Measurements from ENCODE around the gene GLOD4.
"Not testable (repeated sequence)": the region's sequence is repeated elsewhere in the genome, so short reads cannot be mapped to it uniquely, and the experiment has no call there.

Gene GLOD4

GRCh38 chr17:749359-749758, 32.7 kb downstream of the GLOD4 start:
- H3K27me3 Mint-ChIP-seq (ENCODE audit: low read depth); DNase-seq (ENCODE audit: low spot score); H3K9me3 Mint-ChIP-seq: not testable (repeated sequence)
- Mint-ChIP-seq H3K4me1 (ENCODE audit: low read depth) (peaks cover 22% of the 10 kb centered on the region), H3K27ac (peak overlapping the region; percentile 21), H3K4me3 (peak overlapping the region; percentile 56), H3K36me3 (ENCODE audit: low read depth) (peaks cover 44% of the 10 kb centered on the region)

- H3K27ac Mint-ChIP-seq; H3K9me3 Mint-ChIP-seq; H3K27me3 Mint-ChIP-seq (ENCODE audit: low read depth); DNase-seq (ENCODE audit: low spot score); H3K4me3 Mint-ChIP-seq: not testable (repeated sequence)
- H3K4me1 Mint-ChIP-seq (ENCODE audit: low read depth) = peaks cover 22% of the 10 kb centered on the region
- peaks cover 51% of the 10 kb centered on the region for H3K36me3 Mint-ChIP-seq (ENCODE audit: low read depth)
These were observed 33.5 kb downstream of the GLOD4 start for GRCh38 chr17:748604-749003.

- H3K4me1 Mint-ChIP-seq (ENCODE audit: low read depth) = peaks cover 20% of the 10 kb centered on the region
- no peak overlapping the region for H3K4me3 Mint-ChIP-seq
- no peak overlapping the region for H3K27ac Mint-ChIP-seq
- H3K27me3 Mint-ChIP-seq (ENCODE audit: low read depth) = no peaks in the 10 kb centered on the region
- peaks cover 60% of the 10 kb centered on the region for H3K36me3 Mint-ChIP-seq (ENCODE audit: low read depth)
- no peak for DNase-seq (ENCODE audit: low spot score)
- peaks cover 5% of the 10 kb centered on the region for H3K9me3 Mint-ChIP-seq
These were observed 35.1 kb downstream of the GLOD4 start for GRCh38 chr17:746783-747629.

- peaks cover 5% of the 10 kb centered on the region for H3K9me3 Mint-ChIP-seq
- H3K27ac Mint-ChIP-seq = no peak overlapping the region
- no peaks in the 10 kb centered on the region for H3K27me3 Mint-ChIP-seq (ENCODE audit: low read depth)
- peaks cover 17% of the 10 kb centered on the region for H3K4me1 Mint-ChIP-seq (ENCODE audit: low read depth)
- peaks cover 66% of the 10 kb centered on the region for H3K36me3 Mint-ChIP-seq (ENCODE audit: low read depth)
- H3K4me3 Mint-ChIP-seq = no peak overlapping the region
- no peak for DNase-seq (ENCODE audit: low spot score)
These were observed 35.9 kb downstream of the GLOD4 start for GRCh38 chr17:746181-746580.

- Mint-ChIP-seq H3K4me1 (ENCODE audit: low read depth) (peaks cover 14% of the 10 kb centered on the region), H3K27ac (no peak overlapping the region), H3K36me3 (ENCODE audit: low read depth) (peaks cover 69% of the 10 kb centered on the region), H3K27me3 (ENCODE audit: low read depth) (no peaks in the 10 kb centered on the region), H3K9me3 (peaks cover 5% of the 10 kb centered on the region), H3K4me3 (no peak overlapping the region)
- no peak for DNase-seq (ENCODE audit: low spot score)
These were observed 36.7 kb downstream of the GLOD4 start for GRCh38 chr17:745406-745805.

- Mint-ChIP-seq H3K36me3 (ENCODE audit: low read depth) (peaks cover 68% of the 10 kb centered on the region), H3K9me3 (peaks cover 5% of the 10 kb centered on the region), H3K4me3 (no peak overlapping the region), H3K4me1 (ENCODE audit: low read depth) (peaks cover 13% of the 10 kb centered on the region), H3K27ac (no peak overlapping the region), H3K27me3 (ENCODE audit: low read depth) (no peaks in the 10 kb centered on the region)
- no peak for DNase-seq (ENCODE audit: low spot score)
These were observed 37.1 kb downstream of the GLOD4 start for GRCh38 chr17:744937-745336.

- Mint-ChIP-seq H3K9me3 (no peaks in the 10 kb centered on the region), H3K4me1 (ENCODE audit: low read depth) (peaks cover 10% of the 10 kb centered on the region), H3K36me3 (ENCODE audit: low read depth) (peaks cover 61% of the 10 kb centered on the region), H3K4me3 (no peak overlapping the region), H3K27me3 (ENCODE audit: low read depth) (no peaks in the 10 kb centered on the region), H3K27ac (no peak overlapping the region)
- no peak for DNase-seq (ENCODE audit: low spot score)
These were observed 38.9 kb downstream of the GLOD4 start for GRCh38 chr17:743139-743538.

GRCh38 chr17:742147-742793, 39.8 kb downstream of the GLOD4 start:
- Mint-ChIP-seq H3K27me3 (ENCODE audit: low read depth) (no peaks in the 10 kb centered on the region), H3K4me1 (ENCODE audit: low read depth) (peaks cover 10% of the 10 kb centered on the region), H3K9me3 (no peaks in the 10 kb centered on the region), H3K27ac (no peak overlapping the region), H3K4me3 (no peak overlapping the region), H3K36me3 (ENCODE audit: low read depth) (peaks cover 58% of the 10 kb centered on the region)
- DNase-seq (ENCODE audit: low spot score) = no peak

- Mint-ChIP-seq H3K36me3 (ENCODE audit: low read depth) (peaks cover 52% of the 10 kb centered on the region), H3K9me3 (no peaks in the 10 kb centered on the region), H3K27me3 (ENCODE audit: low read depth) (no peaks in the 10 kb centered on the region), H3K4me3 (peak overlapping the region; percentile 22), H3K4me1 (ENCODE audit: low read depth) (peaks cover 10% of the 10 kb centered on the region), H3K27ac (peak overlapping the region; percentile 56)
- DNase-seq (ENCODE audit: low spot score) = peak; percentile 53
These were observed 41.7 kb downstream of the GLOD4 start for GRCh38 chr17:740240-741017.

- Mint-ChIP-seq H3K36me3 (ENCODE audit: low read depth) (peaks cover 55% of the 10 kb centered on the region), H3K4me1 (ENCODE audit: low read depth) (peaks cover 13% of the 10 kb centered on the region), H3K27me3 (ENCODE audit: low read depth) (no peaks in the 10 kb centered on the region), H3K9me3 (no peaks in the 10 kb centered on the region), H3K4me3 (no peak overlapping the region), H3K27ac (no peak overlapping the region)
- DNase-seq (ENCODE audit: low spot score) = no peak
These were observed 44.4 kb downstream of the GLOD4 start for GRCh38 chr17:737561-738113.

GRCh38 chr17:733743-734142, 48.3 kb downstream of the GLOD4 start:
- Mint-ChIP-seq H3K36me3 (ENCODE audit: low read depth) (peaks cover 32% of the 10 kb centered on the region), H3K27me3 (ENCODE audit: low read depth) (no peaks in the 10 kb centered on the region), H3K4me3 (peak overlapping the region; percentile 88), H3K4me1 (ENCODE audit: low read depth) (peaks cover 10% of the 10 kb centered on the region), H3K27ac (peak overlapping the region; percentile 49), H3K9me3 (no peaks in the 10 kb centered on the region)
- DNase-seq (ENCODE audit: low spot score) = no peak

- Mint-ChIP-seq H3K4me1 (ENCODE audit: low read depth) (peaks cover 8% of the 10 kb centered on the region), H3K27me3 (ENCODE audit: low read depth) (no peaks in the 10 kb centered on the region), H3K27ac (peak overlapping the region; percentile 90), H3K9me3 (no peaks in the 10 kb centered on the region), H3K4me3 (peak overlapping the region; percentile 88), H3K36me3 (ENCODE audit: low read depth) (peaks cover 27% of the 10 kb centered on the region)
- peak; percentile 47 for DNase-seq (ENCODE audit: low spot score)
These were observed 49.0 kb downstream of the GLOD4 start for GRCh38 chr17:732902-733720.

Measured in T-helper 2 cell treated with Interferon-gamma antibody and Interleukin-4, amounts not matched to agents 5 μg/mL and 100 μg/mL, for 36 hours (primary cell).